Measurements from ENCODE around the gene CCDC57.

The CCDC57 gene

GRCh38 chr17:82217120-82217529 is 4.5 kb upstream of the CCDC57 start:
- H3K4me3 ChIP-seq (ENCODE audit: low read length), result no peak overlapping the region
- no peak overlapping the region for H3K27ac ChIP-seq (ENCODE audit: low read depth, low read length)

DNA sequence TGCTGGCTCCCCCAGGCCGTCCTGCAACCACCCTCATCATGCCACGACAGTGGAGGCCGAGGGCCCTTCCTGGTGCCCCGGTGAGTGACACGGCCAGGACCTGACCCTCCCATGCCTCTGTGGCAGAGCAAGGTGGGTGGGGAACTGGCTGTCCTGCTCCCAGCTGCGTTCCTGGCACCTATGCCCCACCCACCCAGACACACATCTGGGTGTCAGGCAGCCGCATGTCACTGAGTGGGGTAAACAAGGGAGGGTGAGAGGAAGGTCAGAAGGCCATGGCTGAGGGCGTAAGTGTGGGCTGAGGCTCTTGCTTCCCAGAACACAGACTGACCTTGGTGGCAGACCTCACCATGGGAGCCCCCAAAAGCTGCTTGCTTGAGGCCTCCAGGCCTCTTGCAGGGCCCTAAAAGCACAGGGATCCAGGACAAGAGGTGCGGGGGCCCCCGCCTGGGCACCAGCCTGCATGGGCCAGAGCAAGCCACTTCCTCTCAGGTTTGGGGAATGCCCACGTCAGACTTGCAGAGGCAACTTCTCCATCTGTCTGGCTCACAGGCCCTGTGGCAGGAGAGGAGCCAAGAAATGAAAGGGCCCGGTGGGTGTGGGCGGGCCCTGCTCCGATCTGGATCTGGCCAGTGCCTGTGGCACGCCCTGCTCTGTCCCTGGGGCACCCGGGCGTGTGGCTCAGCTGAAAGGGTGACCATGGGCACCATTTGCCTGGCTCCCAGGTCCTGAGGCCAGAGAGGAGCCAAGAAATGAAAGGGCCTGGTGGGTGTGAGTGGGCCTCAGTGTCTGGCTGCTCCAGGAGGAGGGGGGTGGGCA is 3.9 kb upstream of the CCDC57 start:
- Histone ChIP-seq H3K9me3 (ENCODE audit: control insufficient read depth, insufficient read depth, low read length) (no peaks in the 10 kb centered on the region), H4K20me1 (ENCODE audit: control insufficient read depth, insufficient read depth, low read depth, low read length) (no peaks in the 10 kb centered on the region), H3F3A (ENCODE audit: control insufficient read depth, insufficient read depth) (no peaks in the 10 kb centered on the region; the same call in 1 of the 2 replicates), H3K4me3 (ENCODE audit: low read length) (no peak overlapping the region), H3K27ac (ENCODE audit: low read depth, low read length) (no peak overlapping the region), H3K36me3 (ENCODE audit: control insufficient read depth, low read length) (no peaks in the 10 kb centered on the region), H3K9me2 (replicated peaks; ENCODE audit: control insufficient read depth, low read length) (no peaks in the 10 kb centered on the region), H3K79me2 (ENCODE audit: control insufficient read depth, low read length) (peaks cover 7% of the 10 kb centered on the region), H3K27me3 (ENCODE audit: control insufficient read depth, low read length) (peaks cover 5% of the 10 kb centered on the region), H3K4me1 (ENCODE audit: control insufficient read depth, low read length) (peaks cover 24% of the 10 kb centered on the region), H3K4me2 (ENCODE audit: low read length) (no peak overlapping the region)
- no peak for TF ChIP-seq CTCF (IDR thresholded peaks at IDR 0.05; ENCODE audit: low read depth, low read length, poor library complexity, severe bottlenecking)
- no peak for TF ChIP-seq EZH2phosphoT487 (IDR thresholded peaks at IDR 0.05; ENCODE audit: borderline replicate concordance, low read length)

More at GRCh38 chr17:82217120-82217529, 4.5 kb upstream of the CCDC57 start:
- Histone ChIP-seq H3K36me3 (ENCODE audit: control insufficient read depth, low read length) (no peaks in the 10 kb centered on the region), H3K79me2 (ENCODE audit: control insufficient read depth, low read length) (peaks cover under 1% of the 10 kb centered on the region), H3K4me2 (ENCODE audit: low read length) (no peak overlapping the region), H3K27me3 (ENCODE audit: control insufficient read depth, low read length) (peaks cover 5% of the 10 kb centered on the region), H3K9me2 (replicated peaks; ENCODE audit: control insufficient read depth, low read length) (no peaks in the 10 kb centered on the region), H4K20me1 (ENCODE audit: control insufficient read depth, insufficient read depth, low read depth, low read length) (no peaks in the 10 kb centered on the region), H3K9me3 (ENCODE audit: control insufficient read depth, insufficient read depth, low read length) (no peaks in the 10 kb centered on the region), H3F3A (ENCODE audit: control insufficient read depth, insufficient read depth) (no peaks in the 10 kb centered on the region; the same call in 1 of the 2 replicates), H3K4me1 (ENCODE audit: control insufficient read depth, low read length) (peaks cover 19% of the 10 kb centered on the region)
- TF ChIP-seq CTCF (IDR thresholded peaks at IDR 0.05; ENCODE audit: low read depth, low read length, poor library complexity, severe bottlenecking) (no peak), EZH2phosphoT487 (IDR thresholded peaks at IDR 0.05; ENCODE audit: borderline replicate concordance, low read length) (no peak)

DNA sequence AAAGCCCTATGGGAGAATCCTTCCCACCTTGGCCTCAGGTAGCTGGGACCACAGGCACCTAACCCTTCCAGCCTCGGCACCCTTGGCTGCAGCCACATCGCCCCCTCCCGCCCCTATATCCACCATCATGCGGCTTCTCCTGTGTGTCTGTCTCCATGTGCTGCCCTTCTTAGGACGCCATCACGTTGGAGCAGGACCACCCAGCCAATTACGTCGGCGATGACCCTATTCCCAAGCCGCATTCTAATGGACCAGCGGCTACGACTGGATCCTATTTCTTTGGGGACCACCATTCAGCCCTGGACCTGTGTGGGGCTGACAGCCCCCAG is 3.3 kb upstream of the CCDC57 start:
- H3K9me3 ChIP-seq (ENCODE audit: control insufficient read depth, insufficient read depth, low read length), result no peaks in the 10 kb centered on the region
- H4K20me1 ChIP-seq (ENCODE audit: control insufficient read depth, insufficient read depth, low read depth, low read length), result no peaks in the 10 kb centered on the region
- no peak overlapping the region for H3K27ac ChIP-seq (ENCODE audit: low read depth, low read length)
- peaks cover 28% of the 10 kb centered on the region for H3K4me1 ChIP-seq (ENCODE audit: control insufficient read depth, low read length)
- no peaks in the 10 kb centered on the region for H3K36me3 ChIP-seq (ENCODE audit: control insufficient read depth, low read length)
- peaks cover 12% of the 10 kb centered on the region for H3K79me2 ChIP-seq (ENCODE audit: control insufficient read depth, low read length)
- H3K4me2 ChIP-seq (ENCODE audit: low read length), result no peak overlapping the region
- no peaks in the 10 kb centered on the region; the same call in 1 of the 2 replicates for H3F3A ChIP-seq (ENCODE audit: control insufficient read depth, insufficient read depth)
- no peak overlapping the region for H3K4me3 ChIP-seq (ENCODE audit: low read length)
- H3K9me2 ChIP-seq (replicated peaks; ENCODE audit: control insufficient read depth, low read length), result no peaks in the 10 kb centered on the region
- TF ChIP-seq CTCF (IDR thresholded peaks at IDR 0.05; ENCODE audit: low read depth, low read length, poor library complexity, severe bottlenecking) (no peak), EZH2phosphoT487 (IDR thresholded peaks at IDR 0.05; ENCODE audit: borderline replicate concordance, low read length) (no peak)
- peaks cover 5% of the 10 kb centered on the region for H3K27me3 ChIP-seq (ENCODE audit: control insufficient read depth, low read length)
